Measurements from ENCODE around the gene MED20. TPM values are rescaled to one million over a fixed set of nuclear protein-coding genes. Genes with fewer than 3 reads are reported as not detected.

MED20 gene
- total RNA-seq, 1 donor from 2014 or later, result 28.9 TPM

- H3K9ac ChIP-seq (ENCODE audit: low read length), result no peak overlapping the region
- H2AFZ ChIP-seq (ENCODE audit: low read depth, low read length), result no peak overlapping the region
- Mint-ChIP-seq H3K4me1 (ENCODE audit: low read depth, unreplicated experiment) (peaks cover 4% of the 10 kb centered on the region), H3K9me3 (ENCODE audit: unreplicated experiment) (no peaks in the 10 kb centered on the region), H3K27me3 (ENCODE audit: low read depth, unreplicated experiment) (no peaks in the 10 kb centered on the region), H3K4me3 (ENCODE audit: unreplicated experiment) (no peak overlapping the region), H3K36me3 (ENCODE audit: low read depth, unreplicated experiment) (no peaks in the 10 kb centered on the region), H3K27ac (ENCODE audit: unreplicated experiment) (no peak overlapping the region)
- H3K9me3 ChIP-seq (ENCODE audit: insufficient read depth, low read depth, low read length), result no peaks in the 10 kb centered on the region
- H3K4me3 ChIP-seq (ENCODE audit: insufficient read depth, low read depth, low read length), result no peak overlapping the region
- no peak overlapping the region for H3K4me2 ChIP-seq (ENCODE audit: low read length)
- H4K20me1 ChIP-seq (ENCODE audit: insufficient read depth, low read length), result peaks cover 10% of the 10 kb centered on the region
- H3K36me3 ChIP-seq (ENCODE audit: insufficient read depth, low read length), result no peaks in the 10 kb centered on the region
- FAIRE-seq (no peak), DNase-seq (ENCODE audit: low read depth) (no peak)
- H3K4me1 ChIP-seq (ENCODE audit: insufficient read depth, low read length), result peaks cover 12% of the 10 kb centered on the region
- H3K79me2 ChIP-seq (ENCODE audit: insufficient read depth, low read length), result no peaks in the 10 kb centered on the region
- H3K27me3 ChIP-seq (ENCODE audit: insufficient read depth, low read length), result peaks cover 4% of the 10 kb centered on the region
- H3K27ac ChIP-seq (ENCODE audit: low read depth, low read length), result no peak overlapping the region
- TF ChIP-seq, protein P1, sequence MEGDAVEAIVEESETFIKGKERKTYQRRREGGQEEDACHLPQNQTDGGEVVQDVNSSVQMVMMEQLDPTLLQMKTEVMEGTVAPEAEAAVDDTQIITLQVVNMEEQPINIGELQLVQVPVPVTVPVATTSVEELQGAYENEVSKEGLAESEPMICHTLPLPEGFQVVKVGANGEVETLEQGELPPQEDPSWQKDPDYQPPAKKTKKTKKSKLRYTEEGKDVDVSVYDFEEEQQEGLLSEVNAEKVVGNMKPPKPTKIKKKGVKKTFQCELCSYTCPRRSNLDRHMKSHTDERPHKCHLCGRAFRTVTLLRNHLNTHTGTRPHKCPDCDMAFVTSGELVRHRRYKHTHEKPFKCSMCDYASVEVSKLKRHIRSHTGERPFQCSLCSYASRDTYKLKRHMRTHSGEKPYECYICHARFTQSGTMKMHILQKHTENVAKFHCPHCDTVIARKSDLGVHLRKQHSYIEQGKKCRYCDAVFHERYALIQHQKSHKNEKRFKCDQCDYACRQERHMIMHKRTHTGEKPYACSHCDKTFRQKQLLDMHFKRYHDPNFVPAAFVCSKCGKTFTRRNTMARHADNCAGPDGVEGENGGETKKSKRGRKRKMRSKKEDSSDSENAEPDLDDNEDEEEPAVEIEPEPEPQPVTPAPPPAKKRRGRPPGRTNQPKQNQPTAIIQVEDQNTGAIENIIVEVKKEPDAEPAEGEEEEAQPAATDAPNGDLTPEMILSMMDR (IDR thresholded peaks at IDR 0.05; ENCODE audit: insufficient read depth, low read depth, low read length), result no peak
These were observed 27.9 kb downstream of the MED20 start for GRCh38 chr6:41892921-41893564.

- Histone ChIP-seq H3K36me3 (ENCODE audit: insufficient read depth, low read length) (no peaks in the 10 kb centered on the region), H3K9me3 (ENCODE audit: insufficient read depth, low read depth, low read length) (no peaks in the 10 kb centered on the region), H3K27ac (ENCODE audit: low read depth, low read length) (no peak overlapping the region), H2AFZ (ENCODE audit: low read depth, low read length) (no peak overlapping the region), H3K27me3 (ENCODE audit: insufficient read depth, low read length) (no peaks in the 10 kb centered on the region), H3K4me2 (ENCODE audit: low read length) (no peak overlapping the region), H4K20me1 (ENCODE audit: insufficient read depth, low read length) (no peaks in the 10 kb centered on the region), H3K79me2 (ENCODE audit: insufficient read depth, low read length) (no peaks in the 10 kb centered on the region), H3K4me3 (ENCODE audit: insufficient read depth, low read depth, low read length) (no peak overlapping the region), H3K4me1 (ENCODE audit: insufficient read depth, low read length) (no peaks in the 10 kb centered on the region), H3K9ac (ENCODE audit: low read length) (no peak overlapping the region)
- no peak for FAIRE-seq
- H3K27ac Mint-ChIP-seq (ENCODE audit: unreplicated experiment), result no peak overlapping the region
- no peaks in the 10 kb centered on the region for H3K9me3 Mint-ChIP-seq (ENCODE audit: unreplicated experiment)
- H3K36me3 Mint-ChIP-seq (ENCODE audit: low read depth, unreplicated experiment), result no peaks in the 10 kb centered on the region
- H3K27me3 Mint-ChIP-seq (ENCODE audit: low read depth, unreplicated experiment), result no peaks in the 10 kb centered on the region
- peaks cover 8% of the 10 kb centered on the region for H3K4me1 Mint-ChIP-seq (ENCODE audit: low read depth, unreplicated experiment)
- no peak overlapping the region for H3K4me3 Mint-ChIP-seq (ENCODE audit: unreplicated experiment)
- no peak for DNase-seq (ENCODE audit: low read depth)
- TF ChIP-seq, protein P1 (IDR thresholded peaks at IDR 0.05; ENCODE audit: insufficient read depth, low read depth, low read length), result no peak
- TF ChIP-seq EZH2 (IDR thresholded peaks at IDR 0.05; ENCODE audit: insufficient read depth, low read length), result no peak
These were observed 33.6 kb downstream of the MED20 start for GRCh38 chr6:41887331-41887751.

DNA sequence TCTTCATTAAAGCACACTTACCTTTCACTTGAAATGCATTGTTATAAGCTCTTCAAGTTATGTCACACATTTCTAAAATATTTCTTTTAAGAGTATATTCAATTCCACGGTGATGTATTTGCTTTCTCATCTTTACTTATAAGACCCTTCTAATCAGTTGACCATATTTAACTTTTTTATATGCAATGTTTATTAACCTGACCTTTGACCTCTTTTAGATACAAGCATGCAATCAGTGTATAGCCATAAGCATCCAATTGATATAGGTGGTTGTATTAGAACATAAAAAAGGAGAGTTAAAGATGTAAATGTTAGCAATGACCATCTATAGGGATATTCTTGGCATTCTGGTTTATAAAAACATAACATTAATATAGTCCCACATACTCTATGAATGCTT, 35.0 kb downstream of the MED20 start:
- no peak overlapping the region for H3K4me3 Mint-ChIP-seq (ENCODE audit: unreplicated experiment)
- no peaks in the 10 kb centered on the region for H3K36me3 ChIP-seq (ENCODE audit: insufficient read depth, low read length)
- H3K9me3 ChIP-seq (ENCODE audit: insufficient read depth, low read depth, low read length), result no peaks in the 10 kb centered on the region
- no peaks in the 10 kb centered on the region for H3K4me1 ChIP-seq (ENCODE audit: insufficient read depth, low read length)
- no peak overlapping the region for H2AFZ ChIP-seq (ENCODE audit: low read depth, low read length)
- no peaks in the 10 kb centered on the region for H3K79me2 ChIP-seq (ENCODE audit: insufficient read depth, low read length)
- H3K27ac ChIP-seq (ENCODE audit: low read depth, low read length), result no peak overlapping the region
- H3K4me3 ChIP-seq (ENCODE audit: insufficient read depth, low read depth, low read length), result no peak overlapping the region
- H3K9ac ChIP-seq (ENCODE audit: low read length), result no peak overlapping the region
- FAIRE-seq (no peak), DNase-seq (ENCODE audit: low read depth) (no peak)
- TF ChIP-seq EZH2 (IDR thresholded peaks at IDR 0.05; ENCODE audit: insufficient read depth, low read length), result no peak
- TF ChIP-seq, protein P1 (IDR thresholded peaks at IDR 0.05; ENCODE audit: insufficient read depth, low read depth, low read length), result no peak
- no peaks in the 10 kb centered on the region for H4K20me1 ChIP-seq (ENCODE audit: insufficient read depth, low read length)
- no peaks in the 10 kb centered on the region for H3K27me3 Mint-ChIP-seq (ENCODE audit: low read depth, unreplicated experiment)
- no peaks in the 10 kb centered on the region for H3K27me3 ChIP-seq (ENCODE audit: insufficient read depth, low read length)
- H3K36me3 Mint-ChIP-seq (ENCODE audit: low read depth, unreplicated experiment), result no peaks in the 10 kb centered on the region
- H3K27ac Mint-ChIP-seq (ENCODE audit: unreplicated experiment), result no peak overlapping the region
- H3K4me2 ChIP-seq (ENCODE audit: low read length), result no peak overlapping the region
- H3K4me1 Mint-ChIP-seq (ENCODE audit: low read depth, unreplicated experiment), result peaks cover 8% of the 10 kb centered on the region
- no peaks in the 10 kb centered on the region for H3K9me3 Mint-ChIP-seq (ENCODE audit: unreplicated experiment)

All from astrocyte (in vitro differentiated cells and primary cell).